HG02852 (cell line): ENCODE measurements around the gene NUDT9.
"Not testable (repeated sequence)": the region's sequence is repeated elsewhere in the genome, so short reads cannot be mapped to it uniquely, and the experiment has no call there.

Source experiments
- ATAC-seq: cut with Tn5 transposase; IDR thresholded peaks from one replicate; pipeline ENCODE4 v1.9.1; 2021; ENCODE audit warnings: mild to moderate bottlenecking, moderate library complexity; ENCODE audit not compliant: unreplicated experiment

The NUDT9 gene

GRCh38 chr4:87458913-87459312 is 36.5 kb downstream of the NUDT9 start:
- ATAC-seq: no peak

DNA sequence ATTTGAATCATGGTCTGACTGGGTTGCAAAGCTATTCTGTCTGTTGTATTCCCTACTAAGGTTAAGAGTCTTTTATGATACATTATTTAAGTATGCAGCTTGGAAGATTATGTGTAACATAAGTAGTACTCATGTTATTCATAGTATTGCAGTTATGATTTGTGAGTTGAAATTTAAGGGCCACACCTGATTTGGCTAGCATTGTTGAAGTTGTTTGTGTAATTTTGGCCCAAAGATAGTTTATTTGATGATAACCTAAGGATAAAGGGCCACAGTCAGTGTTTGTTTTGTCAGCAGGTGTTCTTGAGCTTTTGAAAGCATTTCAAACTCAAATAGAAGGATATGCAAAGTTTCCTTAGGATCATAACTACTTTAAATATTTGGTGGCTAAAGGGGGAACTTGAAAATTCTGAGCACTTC is 38.9 kb downstream of the NUDT9 start:
- ATAC-seq: no peak

DNA sequence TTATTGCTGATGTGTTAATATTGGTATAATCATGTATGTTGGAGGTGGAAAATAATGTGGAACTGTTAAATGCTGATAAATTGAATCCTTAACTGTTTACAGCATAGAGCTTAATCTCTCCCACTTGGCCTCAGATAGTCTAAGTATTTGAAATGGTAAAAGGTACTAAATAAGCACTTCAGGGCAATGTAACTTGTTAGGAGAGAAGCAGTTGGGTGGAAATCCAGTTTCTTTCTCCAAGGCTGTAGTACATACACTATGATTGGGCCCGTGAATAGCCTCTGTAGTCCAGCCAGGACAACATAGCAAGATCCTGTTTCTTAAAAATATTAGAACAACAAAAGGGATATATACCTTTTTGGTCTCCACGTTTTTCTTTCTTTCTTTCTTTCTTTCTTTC is 39.7 kb downstream of the NUDT9 start:
- no peak for ATAC-seq

GRCh38 chr4:87465739-87466366 is 43.5 kb downstream of the NUDT9 start:
- no peak for ATAC-seq

DNA sequence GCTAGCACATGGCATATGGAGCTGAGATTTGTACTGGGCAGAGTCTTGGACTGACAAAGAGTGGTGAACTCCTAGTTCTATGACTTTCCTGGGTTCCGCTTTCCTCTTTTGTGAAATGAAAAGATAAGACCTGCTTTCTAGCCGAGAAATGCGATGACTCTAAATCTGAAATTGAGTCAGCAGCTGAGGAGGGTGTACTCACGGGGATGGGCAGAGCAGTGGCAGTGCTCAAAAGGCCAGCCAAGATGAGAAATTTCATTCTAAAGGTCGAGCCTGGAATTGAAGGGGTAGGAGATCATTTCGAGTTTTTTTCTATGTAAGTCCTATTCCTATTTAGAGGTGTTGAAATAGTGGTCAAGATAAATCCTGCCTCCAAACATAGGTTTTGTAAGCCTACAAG is 47.0 kb downstream of the NUDT9 start:
- ATAC-seq: no peak

- ATAC-seq: no peak
Observed at GRCh38 chr4:87476934-87477333, 54.6 kb downstream of the NUDT9 start.

DNA sequence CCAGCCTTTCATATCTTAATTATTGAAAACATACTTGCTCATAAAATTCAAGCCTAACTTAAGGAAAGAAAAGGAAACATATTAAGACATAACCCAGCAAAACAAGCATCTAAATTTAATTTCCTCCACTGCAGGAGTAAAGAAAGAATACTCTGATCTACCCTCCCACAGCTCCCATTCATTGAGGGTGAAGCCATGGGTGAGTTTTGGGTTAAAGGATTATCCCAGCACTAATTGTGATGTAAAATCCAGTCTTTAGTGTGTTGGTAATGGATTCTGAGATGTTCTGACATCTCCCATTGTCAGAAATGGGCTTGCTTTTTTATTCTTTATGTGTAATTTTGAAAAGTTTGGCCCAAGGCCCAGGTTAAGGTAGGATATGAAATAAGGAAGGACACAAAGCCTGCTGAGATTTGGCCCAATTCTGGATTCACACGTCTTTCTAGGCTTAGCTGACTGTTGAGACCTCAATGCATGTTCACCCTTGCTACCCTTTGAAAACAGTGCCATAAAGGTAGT is 56.4 kb downstream of the NUDT9 start:
- ATAC-seq: no peak

DNA sequence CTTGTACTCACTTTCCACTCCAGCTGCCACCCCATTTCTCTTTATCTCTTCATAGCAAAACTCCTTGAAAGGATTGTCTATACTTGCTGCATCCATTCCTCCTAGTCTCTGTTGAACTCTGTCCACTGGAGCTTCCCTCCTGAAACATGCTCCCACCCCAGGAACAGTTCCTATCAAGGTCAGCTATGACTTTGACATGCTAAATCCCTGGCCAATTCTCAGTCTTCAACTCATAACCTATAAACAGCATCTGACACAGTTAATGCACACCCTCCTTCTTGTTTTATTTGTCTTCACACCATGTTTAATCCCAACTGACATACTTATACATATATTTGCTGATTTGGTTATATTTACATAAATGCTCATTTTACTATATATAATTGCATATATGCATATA is 59.0 kb downstream of the NUDT9 start:
- no peak for ATAC-seq

GRCh38 chr4:87483247-87483646 is 60.9 kb downstream of the NUDT9 start:
- ATAC-seq: not testable (repeated sequence)

GRCh38 chr4:87488666-87489065 is 66.3 kb downstream of the NUDT9 start:
- ATAC-seq: not testable (repeated sequence)

- ATAC-seq: no peak
Observed at GRCh38 chr4:87489678-87490077, 67.3 kb downstream of the NUDT9 start.

GRCh38 chr4:87490664-87491369 is 68.4 kb downstream of the NUDT9 start:
- no peak for ATAC-seq

DNA sequence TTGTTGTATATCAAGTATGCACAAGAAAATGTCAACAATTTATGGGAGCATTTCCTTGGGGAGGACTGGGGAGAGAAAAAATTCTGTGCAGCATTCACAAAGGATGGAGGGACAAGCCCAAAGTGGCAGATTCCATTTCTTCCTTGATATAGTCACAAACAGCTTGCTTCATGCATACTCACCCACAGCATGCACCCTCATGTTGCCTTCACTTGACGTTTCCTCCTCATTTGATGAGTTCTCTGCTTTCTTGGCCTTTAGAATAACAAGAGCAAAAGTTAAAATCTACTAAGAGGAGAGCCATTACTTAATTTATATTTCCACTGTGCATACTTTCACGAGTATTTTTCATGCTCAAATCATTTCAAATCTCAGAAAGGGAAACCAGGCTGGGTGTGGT is 69.1 kb downstream of the NUDT9 start:
- no peak for ATAC-seq

GRCh38 chr4:87491851-87492250 is 69.5 kb downstream of the NUDT9 start:
- ATAC-seq: not testable (repeated sequence)

DNA sequence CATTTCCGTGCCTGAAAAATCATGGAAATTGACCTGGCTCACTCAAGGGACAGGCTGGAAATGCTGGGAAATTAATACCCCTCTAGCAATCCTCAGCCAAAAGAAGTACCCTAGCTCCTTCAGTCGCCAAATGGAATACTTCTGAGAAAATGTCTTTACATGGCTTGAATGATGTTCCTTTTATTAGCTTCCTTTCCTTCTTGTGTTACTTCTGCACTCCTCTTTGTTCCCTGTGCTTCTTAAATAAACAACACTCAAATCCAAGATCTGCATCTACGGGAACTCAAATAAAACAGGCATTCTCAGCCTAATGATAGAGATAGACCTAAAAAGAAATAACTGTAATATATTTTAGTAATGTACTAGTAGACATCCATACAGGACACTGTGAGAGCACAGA is 70.7 kb downstream of the NUDT9 start:
- ATAC-seq: no peak

DNA sequence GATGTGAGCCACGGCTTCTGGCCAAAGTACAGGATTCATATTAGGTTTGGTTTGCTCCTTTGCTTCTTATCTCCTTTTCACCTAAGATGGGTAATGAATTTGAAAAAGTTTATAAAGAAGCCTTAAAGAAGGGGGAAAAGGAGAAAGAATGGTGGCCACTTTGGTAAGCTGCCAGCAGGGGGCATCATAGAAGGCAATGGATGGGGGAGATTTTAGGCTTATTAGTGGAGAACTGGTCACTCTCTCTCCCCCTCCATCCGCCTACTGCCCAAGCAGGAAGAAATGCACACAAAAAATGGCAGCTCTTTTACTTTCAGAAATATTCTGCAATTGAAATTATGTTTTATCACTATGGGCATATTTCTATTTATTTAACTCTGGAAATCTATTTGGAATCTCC is 74.8 kb downstream of the NUDT9 start:
- ATAC-seq: no peak

GRCh38 chr4:87497578-87497977 is 75.2 kb downstream of the NUDT9 start:
- ATAC-seq: no peak

DNA sequence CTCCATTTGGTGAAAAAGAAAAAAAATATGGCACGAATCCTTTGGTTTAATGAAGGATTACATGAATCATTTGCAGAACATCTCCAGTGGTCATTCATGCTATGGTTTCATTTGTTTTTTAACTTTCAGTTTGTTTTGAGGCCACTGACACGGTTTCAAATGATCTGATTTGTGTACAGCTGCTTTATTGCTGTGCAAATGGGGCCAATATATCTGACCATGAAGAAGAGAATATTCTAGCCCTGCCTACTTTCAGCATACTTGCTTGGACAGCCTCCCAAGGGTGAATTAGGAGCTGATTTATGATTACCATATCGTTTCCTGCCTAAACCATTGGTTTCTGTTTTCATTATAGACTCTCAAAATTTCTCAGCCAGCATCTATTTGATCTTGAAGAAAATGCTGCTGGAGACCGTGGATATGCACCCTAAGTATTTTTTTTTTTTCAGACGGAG is 76.1 kb downstream of the NUDT9 start:
- no peak for ATAC-seq

GRCh38 chr4:87499403-87500091 is 77.2 kb downstream of the NUDT9 start:
- peak; percentile 86 for ATAC-seq

GRCh38 chr4:87500092-87500462 is 77.7 kb downstream of the NUDT9 start:
- ATAC-seq: peak; percentile 70

GRCh38 chr4:87502580-87503238 is 80.3 kb downstream of the NUDT9 start:
- no peak for ATAC-seq
